ENCODE results near the gene CDC42EP5. TPM values are rescaled to one million over a fixed set of nuclear protein-coding genes. Genes with fewer than 3 reads are reported as not detected.
"Not testable (repeated sequence)": the region's sequence is repeated elsewhere in the genome, so short reads cannot be mapped to it uniquely, and the experiment has no call there.

CDC42EP5 gene
- total and polyA plus RNA-seq, 2 donors from 2014 or later: 19.3 to 29.9 TPM

GRCh38 chr19:54506079-54506478, 33.0 kb upstream of the CDC42EP5 start:
- no peak for TF ChIP-seq CTCF (IDR thresholded peaks at IDR 0.05; ENCODE audit: borderline replicate concordance, extremely low read depth, insufficient read depth)
- Histone ChIP-seq H3K9me3 (ENCODE audit: control insufficient read depth in 2 of 3, insufficient read depth in 1 of 3, low read length in 3 of 3) (no peaks in the 10 kb centered on the region), H3K4me3 (ENCODE audit: low read length in 3 of 3) (no peak overlapping the region), H3K27ac (ENCODE audit: low read depth in 2 of 2, low read length in 2 of 2) (no peak overlapping the region), H3K4me1 (ENCODE audit: control insufficient read depth in 2 of 3, insufficient read depth in 2 of 3, low read depth in 1 of 3, low read length in 3 of 3) (no peaks in the 10 kb centered on the region), H3K36me3 (ENCODE audit: control insufficient read depth in 2 of 3, insufficient read depth in 3 of 3, low read length in 3 of 3) (no peaks in the 10 kb centered on the region), H3K27me3 (ENCODE audit: control insufficient read depth, insufficient read depth, low read length) (no peaks in the 10 kb centered on the region), H3K9ac (ENCODE audit: low read length in 3 of 3) (no peak overlapping the region)
- DNase-seq (no peak), FAIRE-seq (no peak)
- intact Hi-C loops (cut with DNase I): no loop called here

GRCh38 chr19:54505542-54505941, 32.4 kb upstream of the CDC42EP5 start:
- H3K27ac ChIP-seq (ENCODE audit: low read depth in 2 of 2, low read length in 2 of 2); H3K4me1 ChIP-seq (ENCODE audit: control insufficient read depth in 2 of 3, insufficient read depth in 2 of 3, low read depth in 1 of 3, low read length in 3 of 3); H3K9me3 ChIP-seq (ENCODE audit: control insufficient read depth in 2 of 3, insufficient read depth in 1 of 3, low read length in 3 of 3); DNase-seq; H3K9ac ChIP-seq (ENCODE audit: low read length in 3 of 3); H3K36me3 ChIP-seq (ENCODE audit: control insufficient read depth in 2 of 3, insufficient read depth in 3 of 3, low read length in 3 of 3); H3K27me3 ChIP-seq (ENCODE audit: control insufficient read depth, insufficient read depth, low read length); intact Hi-C loops (cut with DNase I); H3K4me3 ChIP-seq (ENCODE audit: low read length in 3 of 3); FAIRE-seq: not testable (repeated sequence)

- Histone ChIP-seq H3K4me3 (ENCODE audit: low read length in 3 of 3) (no peak within 1 kb of the TSS), H3K27ac (ENCODE audit: low read depth in 2 of 2, low read length in 2 of 2) (no peak within 1 kb of the TSS), H3K9ac (ENCODE audit: low read length in 3 of 3) (no peak within 1 kb of the TSS), H3K27me3 (ENCODE audit: control insufficient read depth, insufficient read depth, low read length) (no peaks in the 10 kb centered on the region), H3K9me3 (ENCODE audit: control insufficient read depth in 2 of 3, insufficient read depth in 1 of 3, low read length in 3 of 3) (no peaks in the 10 kb centered on the region), H3K4me1 (ENCODE audit: control insufficient read depth in 2 of 3, insufficient read depth in 2 of 3, low read depth in 1 of 3, low read length in 3 of 3) (no peaks in the 10 kb centered on the region), H3K36me3 (ENCODE audit: control insufficient read depth in 2 of 3, insufficient read depth in 3 of 3, low read length in 3 of 3) (no peaks in the 10 kb centered on the region)
- FAIRE-seq (no peak), DNase-seq (no peak)
- no peak for TF ChIP-seq CTCF (IDR thresholded peaks at IDR 0.05; ENCODE audit: borderline replicate concordance, extremely low read depth, insufficient read depth)
- intact Hi-C loops (cut with DNase I): no loop called here
Measured at GRCh38 chr19:54502518-54503048, 29.5 kb upstream of the CDC42EP5 start, which contains the start of gene LAIR2. Gene LAIR2 (plus strand): TSS chr19:54502831. CDS start chr19:54502919, 88 bp downstream.

GRCh38 chr19:54498451-54498772, 25.3 kb upstream of the CDC42EP5 start:
- not testable (repeated sequence) for FAIRE-seq

GRCh38 chr19:54497747-54498450, 24.8 kb upstream of the CDC42EP5 start:
- DNase-seq; H3K36me3 ChIP-seq (ENCODE audit: control insufficient read depth in 2 of 3, insufficient read depth in 3 of 3, low read length in 3 of 3); H3K4me3 ChIP-seq (ENCODE audit: low read length in 3 of 3); intact Hi-C loops (cut with DNase I); H3K27me3 ChIP-seq (ENCODE audit: control insufficient read depth, insufficient read depth, low read length); H3K9ac ChIP-seq (ENCODE audit: low read length in 3 of 3); FAIRE-seq; H3K27ac ChIP-seq (ENCODE audit: low read depth in 2 of 2, low read length in 2 of 2); H3K9me3 ChIP-seq (ENCODE audit: control insufficient read depth in 2 of 3, insufficient read depth in 1 of 3, low read length in 3 of 3); H3K4me1 ChIP-seq (ENCODE audit: control insufficient read depth in 2 of 3, insufficient read depth in 2 of 3, low read depth in 1 of 3, low read length in 3 of 3): not testable (repeated sequence)

More at GRCh38 chr19:54498451-54498772, 25.3 kb upstream of the CDC42EP5 start:
- intact Hi-C loops (cut with DNase I); H3K4me3 ChIP-seq (ENCODE audit: low read length in 3 of 3); H3K27ac ChIP-seq (ENCODE audit: low read depth in 2 of 2, low read length in 2 of 2); H3K9ac ChIP-seq (ENCODE audit: low read length in 3 of 3); DNase-seq; H3K4me1 ChIP-seq (ENCODE audit: control insufficient read depth in 2 of 3, insufficient read depth in 2 of 3, low read depth in 1 of 3, low read length in 3 of 3); H3K36me3 ChIP-seq (ENCODE audit: control insufficient read depth in 2 of 3, insufficient read depth in 3 of 3, low read length in 3 of 3); H3K27me3 ChIP-seq (ENCODE audit: control insufficient read depth, insufficient read depth, low read length); H3K9me3 ChIP-seq (ENCODE audit: control insufficient read depth in 2 of 3, insufficient read depth in 1 of 3, low read length in 3 of 3): not testable (repeated sequence)

GRCh38 chr19:54495284-54495683, 22.2 kb upstream of the CDC42EP5 start:
- H3K27me3 ChIP-seq (ENCODE audit: control insufficient read depth, insufficient read depth, low read length); H3K9me3 ChIP-seq (ENCODE audit: control insufficient read depth in 2 of 3, insufficient read depth in 1 of 3, low read length in 3 of 3); intact Hi-C loops (cut with DNase I); H3K27ac ChIP-seq (ENCODE audit: low read depth in 2 of 2, low read length in 2 of 2); FAIRE-seq; DNase-seq; H3K36me3 ChIP-seq (ENCODE audit: control insufficient read depth in 2 of 3, insufficient read depth in 3 of 3, low read length in 3 of 3); H3K4me1 ChIP-seq (ENCODE audit: control insufficient read depth in 2 of 3, insufficient read depth in 2 of 3, low read depth in 1 of 3, low read length in 3 of 3); H3K9ac ChIP-seq (ENCODE audit: low read length in 3 of 3); H3K4me3 ChIP-seq (ENCODE audit: low read length in 3 of 3): not testable (repeated sequence)
